GM12878 (cell line): ENCODE measurements around the gene CACFD1. TPM values are rescaled to one million over a fixed set of nuclear protein-coding genes. Genes with fewer than 3 reads are reported as not detected.

ENCODE experiments used
- ATAC-seq: fragments of 200-7000 bp; cut with Tn5 transposase; 3 replicates; pipeline ENCODE4 v1.9.1; 2020; ENCODE audit warnings: mild to moderate bottlenecking, moderate library complexity
- BruUV-seq: library from RNA; stranded (reverse); fragments of 400-500 nt; replicated peaks from 2 replicates; lab custom pipeline; 2021; lab: Mats Ljungman, UMichigan
- CTCF ChIA-PET: fragments of 300-600 bp; sonication (Branson Sonifier 250); formaldehyde crosslinking; extraction: SDS; loops from one replicate; lab custom pipeline; 2021; ENCODE audit warnings: inconsistent platforms; lab: Yijun Ruan, JAX
- POLR2A ChIA-PET: fragments of 350-600 bp; formaldehyde crosslinking; extraction: SDS; loops from one replicate; lab custom pipeline; 2021; ENCODE audit warnings: inconsistent platforms; lab: Charles Lee
- RAD21 ChIA-PET: fragments of 300-600 bp; sonication (Branson Sonifier 250); formaldehyde crosslinking; loops from one replicate; lab custom pipeline; 2023; ENCODE audit warnings: antibody characterized with exemption; ENCODE audit not compliant: unreplicated experiment; lab: Charles Lee
- SMC1A ChIA-PET: fragments of 300-600 bp; sonication (Branson Sonifier 250); formaldehyde crosslinking; loops from one replicate; lab custom pipeline; 2023; ENCODE audit not compliant: unreplicated experiment, uncharacterized antibody; lab: Charles Lee
- DNase-seq: peaks from one replicate; pipeline ENCODE4 v3.0.0-alpha.2; 2011; ENCODE audit warnings: low read depth, low spot score
- FAIRE-seq: peaks from 3 replicates; lab custom pipeline; 2011; peaks lifted over from hg19 to GRCh38; lab: Jason Lieb, UNC
- H2AFZ ChIP-seq: 2 replicates; pipeline ENCODE4 v1.6.0; 2011; ENCODE audit warnings: low read depth, low read length, control low read depth; ENCODE audit not compliant: control insufficient read depth
- H3K27ac ChIP-seq: 2 replicates; pipeline ENCODE4 v1.5.1; 2011; ENCODE audit warnings: control low read depth; ENCODE audit not compliant: control insufficient read depth, insufficient read depth
- H3K27me3 ChIP-seq, 2 experiments: replicated peaks in 1 of 2; 2 replicates each; pipeline versions ENCODE4 v1.6.0 to v1.6.1; 2011; ENCODE audit warnings: low read length in 1 of 2; ENCODE audit not compliant: control insufficient read depth in 2 of 2, insufficient read depth in 2 of 2
- H3K36me3 ChIP-seq, 2 experiments: 2 replicates each; pipeline ENCODE4 v1.5.1; 2011; ENCODE audit warnings: low read length in 1 of 2; ENCODE audit not compliant: control insufficient read depth in 2 of 2, insufficient read depth in 2 of 2
- H3K4me1 ChIP-seq: 2 replicates; pipeline ENCODE4 v1.6.1; 2011; ENCODE audit warnings: mild to moderate bottlenecking, low read length, moderate library complexity, mixed read lengths; ENCODE audit not compliant: control insufficient read depth, insufficient read depth
- H3K4me2 ChIP-seq: 2 replicates; pipeline ENCODE4 v1.6.0; 2011; ENCODE audit warnings: control low read depth; ENCODE audit not compliant: control insufficient read depth, insufficient read depth
- H3K4me3 ChIP-seq: fragments of 200-600 bp; sonication (generic); 2 replicates; pipeline ENCODE4 v1.5.1; 2016
- H3K79me2 ChIP-seq: 2 replicates; pipeline ENCODE4 v1.6.0; 2011; ENCODE audit warnings: low read length; ENCODE audit not compliant: control insufficient read depth, insufficient read depth
- H3K9ac ChIP-seq: 2 replicates; pipeline ENCODE4 v1.8.0; 2011; ENCODE audit warnings: low read length, control low read depth, mixed read lengths; ENCODE audit not compliant: control insufficient read depth, insufficient read depth
- H3K9me3 ChIP-seq: replicated peaks from 3 replicates; pipeline ENCODE4 v1.5.1; 2011; ENCODE audit warnings: mild to moderate bottlenecking, low read length; ENCODE audit not compliant: control insufficient read depth, insufficient read depth
- H4K20me1 ChIP-seq: 2 replicates; pipeline ENCODE4 v1.6.0; 2011; ENCODE audit not compliant: control insufficient read depth, insufficient read depth
- EGR1 ChIP-seq, 2 experiments: IDR thresholded peaks; 1 replicate in 1 of 2; 2 replicates in 1 of 2; pipeline ENCODE4 v1.6.1; 2011 to 2012; ENCODE audit warnings: low read depth in 2 of 2, low read length in 2 of 2, borderline replicate concordance in 1 of 2, mild to moderate bottlenecking in 1 of 2, moderate library complexity in 1 of 2
- HDGF ChIP-seq: fragments of 450-650 bp; IDR thresholded peaks from 2 replicates; pipeline ENCODE4 v1.6.1; 2016; ENCODE audit warnings: antibody characterized with exemption
- NFXL1 ChIP-seq: fragments of 450-650 bp; IDR thresholded peaks from 2 replicates; pipeline ENCODE4 v1.6.1; 2017; ENCODE audit warnings: antibody characterized with exemption, mild to moderate bottlenecking, borderline replicate concordance
- PAX8 ChIP-seq: fragments of 450-650 bp; IDR thresholded peaks from 2 replicates; pipeline ENCODE4 v1.6.1; 2017; ENCODE audit warnings: mild to moderate bottlenecking, moderate library complexity
- SUPT20H ChIP-seq: IDR thresholded peaks from 2 replicates; pipeline ENCODE4 v1.6.1; 2011; ENCODE audit warnings: low read depth, mild to moderate bottlenecking, low read length, moderate library complexity, borderline replicate concordance; ENCODE audit not compliant: control insufficient read depth
- WGBS: methylation state at CpG from one replicate; pipeline ENCODE4 v1.1.6; 2016; ENCODE audit warnings: low lambda C conversion rate; ENCODE audit not compliant: insufficient replicate concordance, insufficient coverage; ENCODE audit errors: missing lambda C conversion rate; 5-methylcytosine and 5-hydroxymethylcytosine counted together
- in situ Hi-C: fragments of 300-500 bp; cut with MboI; formaldehyde crosslinking; loops from 9 replicates; pipeline ENCODE4 v1.14.3; 2018; ENCODE audit warnings: mixed read lengths
- intact Hi-C: fragments of 100-400 bp; cut with micrococcal nuclease; formaldehyde crosslinking; loops from one replicate; pipeline ENCODE4 v1.14.2; 2022; ENCODE audit not compliant: unreplicated experiment
- polyA plus RNA-seq, 11 experiments: library from polyadenylated mRNA; depleted of rRNA in 4 of 11; unstranded in 6 of 11; stranded (reverse) in 5 of 11; fragments of >200 nt; fragmentation: Nextera tagmentation in 4 of 11; fragmentation: Illumina TruSeq in 1 of 11; extraction: Ambion mirVana in 4 of 11; extraction: Trizol in 1 of 11; gene quantifications; 1 replicate in 1 of 11; 2 replicates in 10 of 11; pipeline versions ENCODE4 v1.2.1 to v1.2.3, GENCODE V29; 2011 to 2016; ENCODE audit warnings: inconsistent platforms in 2 of 11, missing spikeins in 2 of 11, low read depth in 1 of 11
- total RNA-seq, 4 experiments: library from RNA; depleted of rRNA in 3 of 4; stranded (reverse); fragments of >200 nt in 3 of 4; fragmentation: Illumina TruSeq in 1 of 4; extraction: Trizol in 1 of 4; gene quantifications; 2 replicates each; pipeline versions ENCODE4 v1.2.1 to v1.2.3, GENCODE V29; 2013 to 2021

CACFD1 gene
- total and polyA plus RNA-seq, 10 of the 15 experiments (the other 5 are each of a cell fraction or from before 2014, with no cell fraction given) = 0.09 to 5.8 (median 1.4) TPM; not detected in 1

- intact Hi-C loops (no loop called here), in situ Hi-C loops (no loop called here)
- ATAC-seq (no peak), FAIRE-seq (no peak), DNase-seq (no peak)
- ChIA-PET SMC1A (no interaction called here), CTCF (no interaction called here), RAD21 (no interaction called here), POLR2A (no interaction called here)
- no TSS peak for BruUV-seq
- Histone ChIP-seq H3K27ac (no peak overlapping the region), H3K9me3 (peaks cover 7% of the 10 kb centered on the region; the same call in 2 of the 3 replicates), H2AFZ (no peak overlapping the region), H3K79me2 (no peaks in the 10 kb centered on the region), H4K20me1 (no peaks in the 10 kb centered on the region), H3K9ac (no peak overlapping the region), H3K4me1 (no peaks in the 10 kb centered on the region), H3K4me3 (no peak overlapping the region), H3K36me3 (no peaks in the 10 kb centered on the region), H3K4me2 (no peak overlapping the region), H3K27me3 (peaks cover 0 to 3% of the 10 kb centered on the region in 2 experiments; a peak in 2 of 4 replicates)
- no peak for TF ChIP-seq HDGF
- 96% methylated on average over 1 of the region's 1 CpG for WGBS
Measured at GRCh38 chr9:133502112-133502511, 42.3 kb downstream of the CACFD1 start.

- Histone ChIP-seq H2AFZ (no peak overlapping the region), H3K79me2 (no peaks in the 10 kb centered on the region)
- RAD21 ChIA-PET = no interaction called here
- in situ Hi-C loops = no loop called here
- no peak for FAIRE-seq
- TF ChIP-seq PAX8 (no peak), EGR1 (IDR thresholded peaks at IDR 0.05; ENCODE audit: borderline replicate concordance in 1 of 2, low read depth in 2 of 2, low read length in 2 of 2) (no peak), NFXL1 (no peak), SUPT20H (no peak)
- TF ChIP-seq, all 136 proteins: peak for 0
- Histone ChIP-seq H3K4me2 (no peak overlapping the region), H3K27ac (no peak overlapping the region), H3K9ac (no peak overlapping the region), H3K4me3 (no peak overlapping the region), H3K4me1 (no peaks in the 10 kb centered on the region), H3K9me3 (peaks cover 7% of the 10 kb centered on the region; the same call in 2 of the 3 replicates), H4K20me1 (no peaks in the 10 kb centered on the region), H3K27me3 (peaks cover 0 to 2% of the 10 kb centered on the region in 2 experiments; a peak in 2 of 4 replicates), H3K36me3 (no peaks in the 10 kb centered on the region)
- DNase-seq (no peak), ATAC-seq (no peak)
- ChIA-PET CTCF (no interaction called here), SMC1A (no interaction called here), POLR2A (no interaction called here)
- no TSS peak for BruUV-seq
- intact Hi-C loops = no loop called here
- WGBS = 37% methylated on average over 13 of the region's 13 CpGs
Measured at GRCh38 chr9:133505186-133505830, 45.5 kb downstream of the CACFD1 start.
